Activated T-cell treated with anti-CD3 and anti-CD28 coated beads, Interleukin-2, amount 50 U/mL, for 48 hours (primary cell): ENCODE measurements around the gene RSAD1.

Source experiments
- DNase-seq, 2 experiments: peaks; one replicate each; pipeline ENCODE4 v3.0.0-alpha.2; 2020

RSAD1 gene

DNA sequence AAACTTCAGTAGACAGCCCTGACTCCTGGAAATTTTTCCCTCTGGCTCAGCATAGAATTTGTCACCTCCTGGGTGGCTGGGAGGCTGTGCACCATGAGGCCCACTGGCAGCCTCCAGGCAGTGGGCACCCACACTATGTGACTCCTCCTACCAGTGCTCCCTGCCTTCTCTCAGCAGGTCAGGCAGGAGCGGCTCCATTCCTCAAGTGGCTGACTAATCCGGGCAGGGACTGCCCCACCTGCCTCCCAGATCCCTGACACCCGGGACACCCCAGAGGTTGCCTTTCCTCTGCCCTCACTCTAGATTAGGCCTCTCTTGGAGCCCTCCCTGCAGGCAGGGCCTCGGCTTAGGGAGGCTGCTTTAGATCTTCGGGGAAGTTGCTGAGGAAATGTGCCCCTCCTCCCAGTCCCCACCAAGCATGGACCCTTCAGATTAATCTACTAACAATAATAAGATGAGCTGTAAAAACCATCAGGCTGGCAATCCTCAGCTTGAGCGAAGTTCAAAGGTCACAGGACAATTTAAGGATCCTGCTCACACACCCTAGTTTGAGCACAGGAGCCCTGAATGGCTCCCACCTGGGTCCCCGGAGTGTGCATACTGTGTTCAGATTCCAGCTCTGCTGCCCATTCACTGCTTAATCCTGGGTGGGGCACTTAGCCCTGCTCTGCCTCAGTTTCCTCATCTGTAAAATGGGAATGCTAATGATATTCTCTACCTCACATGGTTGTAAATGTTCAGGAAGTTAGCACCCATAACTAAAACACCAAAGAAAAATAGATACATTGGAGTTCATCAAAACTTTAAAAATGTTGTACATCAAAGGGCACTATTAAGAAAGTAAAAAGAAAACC is 19.6 kb downstream of the RSAD1 start:
- no peak for DNase-seq

DNA sequence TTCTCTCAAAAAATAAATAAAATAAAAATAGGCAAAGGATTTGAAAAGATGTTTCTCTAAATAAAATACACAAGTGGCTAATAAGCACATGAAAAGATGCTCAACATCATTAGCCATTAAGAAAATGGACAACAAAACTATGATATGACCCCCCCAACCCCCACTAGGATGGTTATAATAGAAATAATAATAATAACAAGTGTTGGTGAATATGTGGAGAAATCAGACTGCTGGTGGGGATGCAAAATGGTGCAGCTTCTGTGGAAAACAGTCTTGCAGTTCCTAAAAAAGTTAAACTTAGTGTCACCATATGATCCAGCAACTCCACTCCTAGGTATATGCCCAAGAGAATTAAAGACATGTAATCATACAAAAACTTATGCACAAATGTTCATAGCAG is 20.6 kb downstream of the RSAD1 start:
- DNase-seq = no peak

DNA sequence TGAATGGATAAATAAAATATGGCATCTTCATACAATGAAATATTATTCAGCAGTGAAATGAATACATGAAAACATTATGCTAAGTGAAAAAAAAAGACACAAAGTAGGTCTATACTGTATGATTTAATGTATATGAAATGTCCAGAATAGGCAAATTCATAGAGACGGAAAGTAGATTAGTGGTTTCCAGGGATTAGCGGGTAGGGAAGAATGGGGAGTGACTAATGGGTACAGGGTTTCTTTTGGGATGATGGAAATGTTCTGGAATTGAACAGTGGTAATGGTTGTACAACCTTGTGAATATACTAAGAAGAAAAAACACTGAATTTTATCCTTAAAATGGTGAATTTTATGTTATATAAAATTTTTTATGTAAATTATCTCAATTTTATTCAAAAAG is 21.1 kb downstream of the RSAD1 start:
- no peak for DNase-seq

DNA sequence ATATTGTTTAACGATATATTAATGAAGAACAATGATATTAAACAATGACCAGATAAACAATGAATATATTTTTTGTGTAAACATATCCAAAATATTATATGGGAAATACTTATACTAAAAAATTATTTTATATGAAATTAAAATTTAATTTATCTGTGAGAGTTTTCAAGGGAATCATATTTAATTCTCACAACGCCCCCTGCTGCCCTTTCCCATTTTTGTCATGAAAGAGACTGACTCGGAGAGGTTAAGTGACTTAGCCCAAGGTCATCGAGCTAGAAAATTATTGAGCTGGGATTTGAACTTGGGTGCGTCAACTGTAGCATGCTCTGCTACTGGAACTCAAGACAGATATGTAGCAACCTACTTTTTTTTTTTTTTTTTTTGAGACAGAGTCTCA is 22.4 kb downstream of the RSAD1 start:
- DNase-seq = peak; percentile 46 to 47

DNA sequence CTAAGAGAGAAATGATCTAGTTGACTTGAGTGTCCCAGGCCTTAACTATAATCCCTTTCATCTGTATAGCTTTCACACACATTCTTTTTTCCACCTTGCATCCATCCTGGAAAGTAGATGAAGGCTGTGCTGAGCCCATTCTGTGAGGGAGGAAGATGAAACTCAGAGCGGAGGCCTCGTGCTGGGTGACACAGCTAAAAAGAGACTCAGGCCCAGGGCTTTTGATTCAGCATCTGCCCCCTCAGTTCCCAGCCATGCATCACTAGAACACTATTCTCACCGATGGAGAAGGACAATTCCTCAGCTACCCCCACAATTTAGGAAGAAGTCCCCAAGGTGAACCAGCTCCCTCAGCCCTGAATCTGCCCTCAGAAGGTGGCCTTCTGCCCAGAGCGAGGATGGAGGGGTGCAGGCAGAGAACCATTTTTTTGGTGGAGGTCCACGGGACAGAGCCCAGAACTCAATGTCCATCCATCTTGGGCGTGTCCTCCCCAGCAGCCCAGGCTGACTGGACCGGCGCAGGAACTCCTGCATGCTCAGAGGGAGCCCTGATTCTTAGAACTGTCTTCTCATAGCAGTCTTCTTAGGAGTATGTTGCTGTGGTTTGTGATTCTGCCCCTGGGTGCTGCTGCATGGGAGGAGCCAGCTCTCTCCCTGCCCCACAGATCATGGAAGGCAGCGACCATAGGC is 23.8 kb downstream of the RSAD1 start:
- no peak for DNase-seq

DNA sequence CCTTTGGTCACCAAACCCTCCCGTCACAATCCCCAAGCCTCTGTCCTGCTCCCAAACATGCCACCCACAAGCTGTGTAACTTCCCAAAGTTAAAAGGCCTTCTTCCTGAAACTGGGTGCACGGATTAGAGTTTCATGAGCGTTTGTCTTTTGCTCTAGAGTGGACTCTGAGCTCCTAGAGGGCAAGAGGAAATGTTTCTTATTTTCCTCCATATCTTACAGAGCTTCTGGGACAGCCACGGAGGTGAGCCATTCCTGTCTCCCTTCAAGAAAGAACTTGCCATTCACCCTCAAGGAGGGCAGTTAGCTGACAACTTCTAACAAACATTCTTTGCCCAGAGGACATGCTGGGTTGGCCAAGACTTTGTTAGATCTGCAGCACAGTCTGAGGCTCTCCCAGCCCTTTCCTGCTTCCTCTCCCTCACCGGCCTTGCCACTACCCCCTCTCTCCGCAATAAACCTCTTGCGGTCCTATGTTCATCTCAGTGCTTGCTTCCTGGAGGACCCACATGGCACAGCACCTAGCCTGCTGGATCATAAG is 27.0 kb downstream of the RSAD1 start:
- DNase-seq = no peak

DNA sequence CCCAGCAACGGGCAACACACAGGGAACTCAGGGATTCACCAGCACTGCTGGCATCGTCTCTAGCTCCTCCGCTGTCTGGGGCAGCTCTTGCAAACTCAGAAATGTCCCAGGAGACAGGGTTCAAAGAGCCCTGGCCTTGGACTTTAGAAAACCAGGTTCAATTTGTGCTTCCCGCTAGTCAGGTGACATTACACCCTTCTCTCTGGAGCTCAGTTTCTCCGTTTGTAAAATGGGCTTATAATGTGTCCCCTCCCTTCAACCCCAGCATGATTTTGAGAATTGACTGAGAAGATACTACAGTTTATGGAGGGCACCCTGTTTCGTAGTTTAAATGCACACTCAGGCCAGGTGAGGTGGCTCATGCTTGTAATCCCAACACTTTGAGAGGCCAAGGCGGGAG is 27.6 kb downstream of the RSAD1 start:
- no peak for DNase-seq

DNA sequence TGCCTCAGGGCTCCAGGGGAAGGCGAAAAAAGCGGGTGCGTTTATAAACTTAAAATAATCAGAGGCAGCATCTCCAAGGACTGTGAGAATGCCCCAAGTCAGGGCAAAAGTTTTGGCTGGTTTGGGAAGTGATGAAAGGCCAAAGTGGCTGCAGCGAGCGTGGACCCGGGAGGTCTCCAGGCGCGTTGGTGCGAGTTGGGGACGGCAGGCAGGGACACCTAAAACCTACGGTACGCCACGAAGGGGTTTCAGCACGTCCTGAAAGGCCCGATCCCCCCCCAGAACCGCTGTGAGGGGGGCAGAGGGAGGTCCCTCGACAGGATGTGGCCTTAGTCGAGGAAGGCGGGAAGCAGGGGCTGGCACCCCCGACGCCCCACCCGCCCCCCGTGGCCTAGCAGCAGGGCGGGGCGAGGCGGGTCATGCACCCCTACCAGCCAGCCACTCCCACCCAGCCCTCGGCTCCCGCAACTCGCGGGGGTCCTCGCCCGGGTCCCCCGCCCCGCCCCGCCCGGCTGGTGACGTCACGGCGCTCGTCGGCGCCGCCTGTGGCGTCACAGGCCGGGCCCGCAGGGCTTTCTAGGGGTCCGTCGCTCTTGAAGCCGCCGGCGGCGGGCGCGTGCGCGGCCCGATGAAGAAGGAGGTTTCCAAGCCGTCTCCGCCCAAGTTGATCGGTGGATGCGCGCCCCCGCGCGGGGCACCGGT is 29.4 kb downstream of the RSAD1 start, which contains the start of gene MYCBPAP:
TSS of gene MYCBPAP (plus strand) at position 569 of the 702 bp plus-strand sequence. CDS start 236 bp downstream, outside the sequence.
- DNase-seq = peak; percentile 76 to 82

DNA sequence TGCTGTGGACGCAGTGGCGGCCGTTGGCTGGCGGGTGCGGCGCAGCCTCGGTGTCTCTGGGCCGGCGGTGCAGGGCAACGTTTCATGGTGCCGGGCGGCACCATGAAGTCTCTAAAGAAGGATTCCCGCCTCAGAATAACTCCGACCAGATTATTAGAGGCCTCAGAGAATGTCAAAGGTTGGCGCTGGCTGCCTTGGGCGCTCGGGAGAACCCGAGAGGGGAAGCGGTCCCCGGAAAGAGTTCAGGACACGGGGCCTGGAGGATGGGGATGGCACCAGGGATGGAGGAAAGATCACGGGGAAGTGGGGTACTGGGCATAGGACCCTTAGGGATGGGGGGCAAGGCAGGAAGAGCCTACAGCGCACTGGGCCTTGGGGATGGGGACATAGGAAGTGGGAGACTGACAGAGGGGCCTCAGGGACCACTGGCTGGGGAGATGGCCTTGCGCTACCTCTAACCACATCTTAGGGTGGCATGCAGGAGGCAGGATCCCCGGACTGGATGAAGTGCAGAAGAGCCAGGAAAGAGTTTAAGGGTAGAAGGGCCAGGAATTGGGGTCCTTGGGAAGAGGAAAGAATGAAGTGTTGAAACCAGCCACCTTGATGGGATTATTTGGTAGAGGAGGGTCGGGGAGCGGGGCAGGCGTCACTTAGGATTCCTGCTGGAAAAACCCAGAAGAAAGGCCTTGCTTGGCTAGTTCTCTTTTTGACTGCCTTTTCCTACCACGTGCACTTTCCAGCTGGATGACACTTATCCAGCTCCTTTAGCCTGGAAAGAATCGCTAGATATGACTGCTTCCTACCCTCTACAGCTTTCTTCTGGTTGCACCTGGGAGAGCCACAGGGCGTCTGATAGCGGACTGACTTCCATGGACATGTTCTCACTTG is 30.2 kb downstream of the RSAD1 start:
- no peak for DNase-seq

DNA sequence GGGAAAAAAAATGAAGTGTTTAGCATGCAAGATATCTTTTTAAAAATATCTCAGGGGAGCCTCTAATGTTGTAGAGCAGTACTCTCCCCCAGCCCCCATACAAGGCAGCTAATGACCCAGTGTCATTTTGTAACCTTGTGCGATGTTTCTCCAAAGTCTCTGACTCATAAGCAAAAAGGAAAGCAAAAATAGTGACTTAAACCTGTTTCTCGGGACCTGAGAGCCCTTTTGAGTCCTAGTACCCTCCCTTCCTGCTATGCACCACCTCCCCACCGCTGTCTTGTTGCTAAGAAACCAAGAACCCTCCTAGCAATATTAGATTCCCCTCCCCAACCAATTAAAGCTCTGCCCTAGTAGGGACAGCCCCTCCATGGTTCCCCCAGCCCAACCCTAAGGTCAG is 32.4 kb downstream of the RSAD1 start:
- peak; percentile 60 to 65 for DNase-seq

DNA sequence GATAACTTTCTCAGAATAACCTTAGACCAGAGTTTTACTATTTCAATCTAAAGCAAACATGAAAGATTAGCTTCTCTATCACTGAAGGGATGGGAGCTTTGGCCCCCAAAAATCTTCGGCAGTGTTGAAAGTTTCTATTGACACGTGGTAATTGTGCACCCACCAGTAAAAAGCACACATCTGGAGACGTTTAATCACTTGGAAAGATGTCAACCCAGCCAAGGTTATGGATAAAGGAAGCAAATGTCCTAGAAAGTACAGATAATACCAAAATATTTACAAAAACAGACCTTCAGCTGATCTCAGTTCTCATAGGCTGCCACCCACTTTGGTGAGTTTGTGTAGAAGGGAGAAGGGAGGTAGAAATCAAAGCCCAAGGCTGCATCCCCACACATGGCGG is 34.8 kb downstream of the RSAD1 start:
- no peak for DNase-seq

DNA sequence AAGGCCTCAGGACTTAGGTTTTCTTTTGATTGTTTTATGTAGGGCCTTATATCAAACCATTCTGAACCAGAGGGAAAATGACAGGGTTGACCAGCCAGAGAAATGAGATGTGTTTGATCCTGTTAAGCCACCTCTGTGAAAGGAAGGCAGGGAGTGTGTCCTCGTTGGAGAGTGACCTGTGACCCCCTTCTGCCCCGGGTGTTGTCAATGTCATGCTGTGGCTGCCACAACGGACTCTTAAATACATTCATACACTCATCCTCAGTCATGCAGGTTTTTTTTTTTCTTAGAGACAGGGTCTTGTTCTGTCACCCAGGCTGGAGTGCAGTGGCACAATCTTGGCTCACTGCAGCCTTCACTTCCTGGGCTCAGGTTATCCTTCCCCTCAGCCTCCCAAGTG is 35.7 kb downstream of the RSAD1 start:
- no peak for DNase-seq

DNA sequence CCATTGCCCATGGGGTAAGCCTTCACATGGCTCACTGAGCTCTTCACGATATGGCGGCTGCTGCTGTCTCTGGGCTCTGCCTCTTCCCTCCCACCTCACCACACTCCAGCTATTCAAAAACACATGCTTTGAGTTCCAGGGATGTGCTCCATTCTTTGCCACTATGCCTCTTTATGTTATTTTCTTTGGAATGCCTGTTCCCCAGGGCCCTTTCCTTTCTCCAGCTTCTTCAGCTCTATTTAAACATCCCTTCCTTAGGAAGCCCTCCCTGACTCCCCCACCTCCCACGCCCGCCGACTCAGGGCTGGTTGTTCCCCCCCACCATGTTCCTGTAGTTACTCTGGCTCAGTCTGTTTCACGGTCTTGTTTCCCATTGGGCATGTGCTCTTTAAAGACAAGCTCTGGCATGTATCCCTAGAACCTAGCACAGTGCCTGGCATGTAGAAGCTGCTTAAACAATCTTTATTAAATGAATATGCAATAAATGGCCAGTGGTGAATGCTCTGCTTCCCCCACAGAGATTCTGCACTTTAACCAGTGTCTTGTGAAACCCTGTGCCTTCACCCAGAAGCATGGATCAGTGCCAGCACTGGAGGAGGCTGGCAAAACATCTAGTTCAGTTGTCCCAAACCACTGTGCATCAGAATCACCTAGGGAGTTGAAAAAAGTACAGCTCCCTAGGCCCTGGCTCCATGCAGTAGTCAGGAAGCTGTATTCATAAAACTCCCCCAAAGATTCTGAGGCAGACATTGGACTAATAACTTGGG is 36.5 kb downstream of the RSAD1 start:
- DNase-seq = no peak

DNA sequence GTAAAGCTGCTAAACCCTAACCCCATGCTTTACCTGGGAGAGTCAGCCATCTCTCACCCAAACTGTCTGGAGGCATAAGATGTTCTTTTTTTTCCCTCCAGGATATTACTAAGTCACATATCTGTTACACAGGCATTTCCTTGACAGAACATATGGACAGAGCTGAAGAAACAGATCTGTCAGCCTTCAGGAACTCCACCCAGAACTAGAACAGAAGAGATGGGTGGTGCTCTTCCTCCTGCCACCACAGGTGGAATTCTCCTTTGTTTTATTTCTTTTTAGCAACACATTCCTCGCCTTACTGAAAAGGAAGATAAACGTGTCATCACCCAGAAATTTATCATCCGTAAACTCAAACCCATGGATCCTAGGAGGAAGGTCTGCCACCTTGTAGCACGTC is 38.4 kb downstream of the RSAD1 start:
- DNase-seq = no peak

DNA sequence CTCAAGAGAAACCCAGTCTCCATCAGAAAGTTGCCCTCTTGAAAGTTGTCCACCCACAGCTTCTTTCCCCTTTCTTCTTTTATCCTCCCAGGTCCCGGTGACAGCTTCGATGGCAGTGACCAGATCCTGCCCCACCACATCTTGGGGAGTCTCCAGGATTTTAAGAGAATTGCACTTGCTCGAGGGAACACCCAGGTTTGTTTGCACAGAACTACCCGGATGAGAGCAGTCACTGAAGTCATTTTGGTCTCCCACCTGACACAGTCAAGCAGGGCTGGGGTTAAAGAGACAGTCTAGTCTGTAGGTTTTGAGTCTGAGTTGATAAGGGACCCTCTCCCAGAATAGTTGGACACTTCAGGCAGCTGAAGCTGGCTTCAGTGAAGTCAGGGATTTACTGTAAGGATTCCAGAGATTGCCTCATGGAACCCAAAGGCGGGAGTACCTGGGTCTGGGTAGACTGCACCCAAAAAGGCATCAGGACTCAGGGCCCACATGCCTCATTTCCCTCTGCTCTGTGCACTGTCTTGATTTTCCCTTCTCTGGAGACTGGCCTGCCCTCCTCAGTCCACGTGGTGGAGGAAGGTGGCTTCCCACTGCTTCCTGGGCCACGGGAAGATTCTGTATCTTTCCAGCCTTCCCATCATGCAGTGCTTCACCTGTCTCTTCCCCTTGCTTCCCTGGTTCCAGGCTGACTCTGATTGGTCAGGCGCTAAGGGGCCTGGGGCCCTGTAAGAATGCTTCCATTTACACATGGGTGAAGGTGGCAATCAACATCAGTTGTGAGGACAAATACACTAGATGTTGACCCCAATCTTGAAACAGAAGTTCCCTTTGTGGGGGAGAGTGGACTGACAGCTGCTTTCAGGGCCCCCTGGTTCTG is 39.1 kb downstream of the RSAD1 start:
- no peak for DNase-seq

DNA sequence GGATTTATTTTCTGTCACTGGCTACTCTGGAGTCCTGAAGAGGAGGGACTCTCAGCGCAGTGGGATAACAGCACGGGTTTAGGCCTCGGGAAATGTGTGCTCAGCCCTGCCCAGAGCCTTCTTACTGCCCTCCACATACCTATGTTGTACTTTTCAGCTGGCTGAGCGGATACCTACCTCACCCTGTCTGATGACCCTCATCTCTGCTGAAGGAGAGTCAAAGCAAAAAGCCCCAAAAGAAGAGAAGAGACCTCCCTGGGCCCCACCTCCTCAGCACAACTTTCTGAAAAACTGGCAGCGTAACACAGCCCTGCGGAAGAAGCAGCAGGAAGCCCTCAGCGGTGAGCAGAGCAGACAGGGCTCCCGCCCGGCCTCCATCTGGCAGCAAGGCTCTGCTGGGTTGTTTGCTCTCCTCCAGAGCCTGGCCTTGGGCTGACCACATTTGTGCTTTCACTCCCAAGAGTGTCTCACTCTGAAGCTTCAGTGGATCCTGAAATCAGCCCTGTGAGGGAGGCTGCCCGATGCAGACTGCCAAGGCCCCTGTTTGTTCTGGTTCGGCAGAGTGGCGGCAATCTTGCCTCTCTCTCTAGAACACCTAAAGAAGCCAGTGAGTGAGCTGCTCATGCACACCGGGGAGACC is 39.8 kb downstream of the RSAD1 start:
- no peak for DNase-seq

DNA sequence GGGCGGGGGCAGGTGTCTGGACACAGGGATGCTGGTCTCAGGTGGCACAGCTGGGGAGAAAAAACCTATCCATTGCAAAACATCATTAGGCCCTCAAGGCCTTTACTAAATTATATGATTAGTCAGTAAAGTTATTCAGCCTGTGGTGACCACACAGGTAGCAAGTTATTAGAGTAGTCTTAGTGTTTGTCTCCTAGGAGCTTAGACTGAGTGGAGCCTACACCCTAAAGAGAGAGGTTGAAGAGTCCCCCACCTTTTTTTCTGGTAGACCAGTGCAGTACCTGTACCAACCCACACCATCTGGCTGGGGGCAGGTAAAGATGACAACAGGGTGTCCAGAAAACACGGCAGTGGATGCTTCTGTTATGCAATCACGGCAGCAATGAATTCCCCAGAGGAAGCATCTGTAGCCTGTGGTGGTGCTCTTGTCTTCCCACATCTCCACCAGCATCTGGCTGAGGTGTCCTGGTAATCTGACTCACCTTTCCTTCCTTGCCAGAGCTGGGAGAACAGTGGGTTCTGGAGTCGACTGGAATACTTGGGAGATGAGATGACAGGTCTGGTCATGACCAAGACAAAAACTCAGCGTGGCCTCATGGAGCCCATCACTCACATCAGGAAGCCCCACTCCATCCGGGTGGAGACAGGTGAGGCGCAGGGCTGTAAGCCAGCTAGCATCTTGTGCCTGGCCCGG is 40.6 kb downstream of the RSAD1 start:
- DNase-seq = no peak

DNA sequence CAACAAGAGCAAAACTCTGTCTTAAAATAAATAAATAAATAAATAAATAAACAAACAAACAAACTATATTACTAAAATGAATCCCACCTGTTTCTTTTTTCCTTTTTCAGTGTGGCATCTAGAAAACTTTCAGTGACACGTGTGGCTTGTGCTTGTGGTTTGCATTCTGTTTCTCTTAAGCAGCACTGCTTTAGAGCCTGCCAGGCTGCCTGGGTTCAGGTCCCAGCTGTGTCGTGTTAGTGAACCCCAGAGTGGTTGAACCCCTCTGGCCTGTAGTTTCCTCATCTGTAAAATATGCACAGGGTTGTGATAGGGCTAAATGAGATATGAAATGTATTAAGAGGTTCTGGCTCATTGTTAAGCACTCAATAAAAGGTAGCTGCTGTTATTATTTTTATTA is 41.8 kb downstream of the RSAD1 start:
- no peak for DNase-seq

DNA sequence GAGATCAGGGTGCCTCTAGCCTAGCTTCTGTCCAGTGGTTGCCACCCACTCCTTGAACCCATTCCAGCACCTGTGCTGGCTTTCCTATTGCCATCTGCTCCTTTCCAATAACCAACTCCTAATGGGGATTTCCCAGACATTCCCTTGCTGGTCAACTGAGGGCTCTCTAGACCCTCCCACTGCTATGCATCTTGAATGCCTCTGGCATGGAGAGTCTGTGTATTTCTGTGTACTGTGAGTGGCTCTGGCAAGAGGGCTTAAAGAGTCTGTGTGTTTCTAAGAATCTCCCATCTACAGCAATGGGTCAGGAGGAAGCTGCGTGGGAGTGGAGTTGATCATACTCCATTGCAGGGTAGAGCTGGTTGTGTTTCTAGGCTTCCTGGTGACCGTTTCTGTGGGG is 42.9 kb downstream of the RSAD1 start:
- DNase-seq = no peak
